IPS-18a (cell line): ENCODE measurements around the gene EDARADD.

ENCODE experiments used
- H3K27ac ChIP-seq: one replicate; pipeline ENCODE4 v1.5.1; 2013; ENCODE audit warnings: low read length
- H3K27me3 ChIP-seq: one replicate; pipeline ENCODE4 v1.6.1; 2013; ENCODE audit warnings: mild to moderate bottlenecking, low read length; ENCODE audit not compliant: control insufficient read depth, insufficient read depth
- H3K36me3 ChIP-seq: one replicate; pipeline ENCODE4 v1.6.1; 2013; ENCODE audit warnings: low read depth, low read length; ENCODE audit not compliant: control insufficient read depth
- H3K4me1 ChIP-seq: one replicate; pipeline ENCODE4 v1.6.1; 2013; ENCODE audit warnings: low read depth, low read length; ENCODE audit not compliant: control insufficient read depth
- H3K4me3 ChIP-seq: one replicate; pipeline ENCODE4 v1.5.1; 2013; ENCODE audit warnings: low read length
- H3K9ac ChIP-seq: one replicate; pipeline ENCODE4 v1.6.1; 2013; ENCODE audit warnings: mild to moderate bottlenecking, low read length, moderate library complexity
- H3K9me3 ChIP-seq: one replicate; pipeline ENCODE4 v1.6.1; 2013; ENCODE audit warnings: low read depth, low read length; ENCODE audit not compliant: control insufficient read depth

Gene EDARADD

DNA sequence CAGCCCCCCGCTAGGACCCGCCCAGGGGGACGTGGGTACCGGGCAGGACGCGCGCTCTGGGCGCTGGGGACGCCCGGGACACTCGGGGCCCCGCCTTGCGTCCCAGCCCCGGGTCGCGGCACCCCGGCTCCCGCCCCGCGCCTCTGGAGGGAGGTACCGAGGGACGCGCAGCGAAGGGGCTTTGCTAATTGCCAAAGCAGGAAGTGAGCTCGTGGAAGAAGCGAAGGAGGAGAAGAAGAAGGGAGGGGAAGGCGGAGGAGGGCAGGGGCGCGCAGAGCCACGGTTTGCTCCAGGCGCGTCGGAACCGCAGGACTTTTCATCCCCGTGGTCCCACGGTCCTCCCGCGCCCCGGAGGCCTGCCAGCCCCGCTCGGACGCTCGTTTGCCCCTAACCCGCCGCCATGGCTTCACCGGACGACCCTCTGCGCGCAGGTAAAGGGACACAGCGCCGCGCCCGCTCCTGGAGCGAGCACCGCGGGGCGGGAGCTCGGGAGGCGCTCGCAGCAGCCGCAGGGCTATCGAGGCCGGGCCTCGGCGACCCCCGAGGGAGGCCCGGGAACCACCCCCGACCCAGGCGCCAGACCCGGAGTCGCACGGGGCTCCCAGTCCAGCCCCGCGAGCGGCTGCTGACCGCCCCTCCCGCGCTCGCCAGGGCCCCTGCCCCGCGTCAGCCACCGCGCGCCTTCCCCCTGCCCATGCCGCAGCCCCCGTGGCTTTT is 1.3 kb downstream of the EDARADD start:
- Histone ChIP-seq H3K27ac (no peak overlapping the region), H3K27me3 (peaks cover 33% of the 10 kb centered on the region), H3K4me3 (peak overlapping the region; percentile 79), H3K4me1 (peaks cover 15% of the 10 kb centered on the region), H3K36me3 (no peaks in the 10 kb centered on the region), H3K9me3 (no peaks in the 10 kb centered on the region), H3K9ac (peak overlapping the region; percentile 52)

DNA sequence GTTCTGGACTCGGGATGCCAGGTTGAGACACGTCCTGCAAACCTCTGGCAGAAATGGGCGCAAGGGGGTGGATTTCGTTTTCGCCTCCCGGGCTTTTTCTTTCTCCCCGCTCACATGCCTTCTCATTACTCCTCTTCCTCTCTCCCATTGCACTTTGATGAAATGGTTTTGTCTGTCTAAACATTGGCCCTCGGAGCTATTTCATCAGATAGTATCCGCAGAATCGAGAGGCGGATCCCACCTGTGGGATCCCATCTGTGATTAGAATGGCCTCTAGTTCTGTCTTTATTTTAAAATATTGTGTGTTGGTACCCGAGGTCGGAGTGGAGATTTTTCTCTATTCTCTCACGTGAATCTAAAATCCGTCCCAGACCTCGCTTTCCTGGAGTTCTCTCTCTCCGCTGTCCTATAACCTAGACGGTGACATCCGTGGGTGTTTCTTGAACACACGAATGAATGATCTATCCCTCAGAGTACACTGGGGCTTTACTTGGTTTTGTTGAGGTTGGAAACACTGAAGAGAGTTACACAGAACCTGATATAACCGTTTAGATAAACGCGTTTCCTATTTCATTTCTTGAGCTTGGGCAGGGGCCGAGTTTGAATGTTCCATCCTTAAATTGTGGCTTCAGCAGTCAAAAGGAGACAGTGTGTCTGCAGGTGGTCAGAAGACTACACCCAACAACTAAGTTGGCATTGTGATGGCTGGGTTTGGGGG is 2.0 kb downstream of the EDARADD start:
- Histone ChIP-seq H3K4me1 (peaks cover 15% of the 10 kb centered on the region), H3K36me3 (no peaks in the 10 kb centered on the region), H3K27ac (no peak overlapping the region), H3K27me3 (peaks cover 33% of the 10 kb centered on the region), H3K9me3 (no peaks in the 10 kb centered on the region), H3K9ac (peak overlapping the region; percentile 52), H3K4me3 (peak overlapping the region; percentile 79)

DNA sequence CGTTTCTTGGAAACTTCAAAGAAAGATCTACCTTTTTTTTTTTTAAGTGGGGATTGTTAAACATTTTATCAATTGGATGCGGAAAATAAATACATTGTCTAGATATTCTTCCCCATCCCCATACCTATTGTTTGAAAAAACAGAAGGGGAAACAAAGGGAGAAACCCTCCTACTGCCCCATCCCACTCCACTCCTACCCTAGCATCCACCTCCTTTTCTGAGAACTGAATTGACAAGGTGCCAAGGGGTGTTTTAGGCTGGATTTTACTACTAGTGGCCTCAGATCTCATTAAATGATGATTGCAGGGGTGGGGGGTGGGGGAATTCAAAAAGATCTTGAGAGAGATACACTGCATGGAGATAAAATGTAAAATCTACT is 2.6 kb downstream of the EDARADD start:
- no peaks in the 10 kb centered on the region for H3K36me3 ChIP-seq
- no peaks in the 10 kb centered on the region for H3K9me3 ChIP-seq
- no peak overlapping the region for H3K9ac ChIP-seq
- H3K27me3 ChIP-seq = peaks cover 33% of the 10 kb centered on the region
- H3K27ac ChIP-seq = no peak overlapping the region
- peaks cover 15% of the 10 kb centered on the region for H3K4me1 ChIP-seq
- peak overlapping the region; percentile 79 for H3K4me3 ChIP-seq

GRCh38 chr1:236397173-236397759 is 3.2 kb downstream of the EDARADD start:
- Histone ChIP-seq H3K4me1 (peaks cover 15% of the 10 kb centered on the region), H3K27me3 (peaks cover 33% of the 10 kb centered on the region), H3K9ac (no peak overlapping the region), H3K4me3 (no peak overlapping the region), H3K9me3 (no peaks in the 10 kb centered on the region), H3K36me3 (no peaks in the 10 kb centered on the region), H3K27ac (no peak overlapping the region)

DNA sequence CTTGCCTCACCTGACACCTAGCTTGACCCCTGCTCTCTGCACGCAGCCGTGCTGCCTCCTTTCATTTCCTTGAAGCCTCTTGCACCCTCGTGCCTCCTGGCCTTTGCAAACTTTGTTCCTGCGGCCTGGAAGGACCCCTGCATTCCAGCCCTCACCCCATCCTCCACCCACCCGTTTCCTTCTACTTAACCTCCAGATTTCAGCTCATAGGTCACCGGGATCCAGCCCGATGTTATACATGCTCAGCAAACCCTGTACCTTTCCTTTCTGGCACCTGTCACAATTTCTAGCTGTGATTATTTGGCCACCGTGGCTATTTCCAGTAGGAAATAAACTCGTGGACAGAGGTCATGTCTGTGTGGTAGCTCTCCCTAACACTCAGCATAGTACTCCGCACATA is 4.5 kb downstream of the EDARADD start:
- H3K9me3 ChIP-seq = no peaks in the 10 kb centered on the region
- no peak overlapping the region for H3K9ac ChIP-seq
- no peaks in the 10 kb centered on the region for H3K36me3 ChIP-seq
- H3K4me3 ChIP-seq = no peak overlapping the region
- peaks cover 15% of the 10 kb centered on the region for H3K4me1 ChIP-seq
- peaks cover 32% of the 10 kb centered on the region for H3K27me3 ChIP-seq
- H3K27ac ChIP-seq = no peak overlapping the region

GRCh38 chr1:236400061-236400603 is 6.0 kb downstream of the EDARADD start:
- Histone ChIP-seq H3K9me3 (no peaks in the 10 kb centered on the region), H3K27ac (no peak overlapping the region), H3K36me3 (no peaks in the 10 kb centered on the region), H3K4me3 (no peak overlapping the region), H3K27me3 (peaks cover 16% of the 10 kb centered on the region), H3K9ac (no peak overlapping the region), H3K4me1 (peaks cover 15% of the 10 kb centered on the region)

- Histone ChIP-seq H3K4me3 (no peak overlapping the region), H3K9ac (no peak overlapping the region), H3K9me3 (no peaks in the 10 kb centered on the region), H3K36me3 (no peaks in the 10 kb centered on the region), H3K27ac (no peak overlapping the region), H3K4me1 (peaks cover 10% of the 10 kb centered on the region), H3K27me3 (peaks cover 4% of the 10 kb centered on the region)
Observed at GRCh38 chr1:236401698-236402097, 7.6 kb downstream of the EDARADD start.

DNA sequence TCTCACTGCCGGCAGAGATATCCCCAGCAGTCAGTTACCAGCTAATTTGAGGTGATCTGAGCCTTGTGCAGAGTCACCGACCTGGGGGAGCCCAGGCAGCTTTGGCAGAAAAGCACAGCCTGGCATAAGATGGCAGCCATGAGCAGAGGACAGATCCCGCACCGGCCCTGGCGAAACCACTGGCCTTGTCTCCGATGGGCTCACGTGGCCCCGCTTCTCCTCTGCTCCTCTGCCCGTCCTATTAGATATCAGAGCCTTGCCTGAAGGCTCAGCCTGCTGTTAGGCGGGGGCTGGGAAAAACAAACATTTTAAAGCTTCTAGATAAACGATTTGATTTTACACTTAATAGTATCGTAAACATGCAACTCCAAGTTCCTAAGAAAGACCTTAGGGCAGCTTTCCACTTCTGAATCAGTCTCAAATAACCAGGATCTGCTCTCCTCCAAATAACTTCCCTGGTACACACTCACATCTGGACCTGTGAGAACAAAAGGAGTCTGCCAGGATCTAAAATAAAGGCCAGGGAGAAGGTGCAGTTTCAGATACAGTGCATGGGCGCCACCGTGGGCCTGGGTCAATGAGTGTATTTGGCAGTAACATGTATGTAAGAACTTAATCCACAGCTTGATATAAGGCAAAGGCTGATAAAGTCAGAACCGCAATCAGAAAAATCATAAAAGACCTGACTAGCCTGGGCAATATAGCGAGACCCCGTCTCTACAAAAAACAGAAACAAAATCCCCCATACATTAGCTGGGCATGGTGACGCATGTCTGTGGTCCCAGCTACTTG is 10.0 kb downstream of the EDARADD start:
- Histone ChIP-seq H3K4me3 (no peak overlapping the region), H3K4me1 (peaks cover 10% of the 10 kb centered on the region), H3K27ac (no peak overlapping the region), H3K27me3 (no peaks in the 10 kb centered on the region), H3K9me3 (no peaks in the 10 kb centered on the region), H3K9ac (no peak overlapping the region), H3K36me3 (no peaks in the 10 kb centered on the region)

- no peak overlapping the region for H3K27ac ChIP-seq
- no peaks in the 10 kb centered on the region for H3K36me3 ChIP-seq
- no peaks in the 10 kb centered on the region for H3K4me1 ChIP-seq
- H3K9ac ChIP-seq = no peak overlapping the region
- no peaks in the 10 kb centered on the region for H3K9me3 ChIP-seq
- H3K27me3 ChIP-seq = no peaks in the 10 kb centered on the region
- no peak overlapping the region for H3K4me3 ChIP-seq
Observed at GRCh38 chr1:236407059-236407458, 13.0 kb downstream of the EDARADD start.

- Histone ChIP-seq H3K36me3 (no peaks in the 10 kb centered on the region), H3K9ac (no peak overlapping the region), H3K9me3 (no peaks in the 10 kb centered on the region), H3K27ac (no peak overlapping the region), H3K27me3 (no peaks in the 10 kb centered on the region), H3K4me1 (no peaks in the 10 kb centered on the region), H3K4me3 (no peak overlapping the region)
Observed at GRCh38 chr1:236413688-236414087, 19.6 kb downstream of the EDARADD start.

DNA sequence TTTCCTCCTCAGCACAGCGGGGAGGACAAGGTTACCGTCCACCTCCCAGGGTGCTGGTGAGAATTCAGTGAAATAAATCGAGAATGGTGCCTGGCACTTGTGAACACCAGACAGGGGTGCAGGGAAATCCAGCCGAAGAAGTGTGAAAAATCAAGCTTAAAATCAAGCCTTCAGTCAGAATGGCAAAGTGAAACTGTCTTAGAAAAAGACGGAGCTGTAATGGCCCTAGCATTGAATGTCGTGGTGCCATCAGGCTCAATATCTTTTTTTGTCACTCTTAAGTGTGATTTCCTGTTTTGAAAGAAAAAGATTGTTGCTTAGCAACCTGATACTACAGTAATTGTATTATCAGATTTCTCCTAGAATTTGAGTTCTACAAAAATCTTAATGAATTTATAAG is 22.1 kb downstream of the EDARADD start:
- no peaks in the 10 kb centered on the region for H3K36me3 ChIP-seq
- H3K9me3 ChIP-seq = no peaks in the 10 kb centered on the region
- no peak overlapping the region for H3K9ac ChIP-seq
- H3K4me3 ChIP-seq = no peak overlapping the region
- H3K4me1 ChIP-seq = peaks cover 4% of the 10 kb centered on the region
- no peak overlapping the region for H3K27ac ChIP-seq
- H3K27me3 ChIP-seq = no peaks in the 10 kb centered on the region
